ENCODE results near the gene TIPARP. TPM values are rescaled to one million over a fixed set of nuclear protein-coding genes. Genes with fewer than 3 reads are reported as not detected.

The TIPARP gene
- total RNA-seq, 1 experiment from 2014 or later: 35.0 TPM

GRCh38 chr3:156687023-156687422 is 12.6 kb downstream of the TIPARP start:
- Histone ChIP-seq H3K79me2 (ENCODE audit: low read depth) (peaks cover 100% of the 10 kb centered on the region), H3K4me1 (replicated peaks; ENCODE audit: insufficient read depth) (peaks cover 62% of the 10 kb centered on the region), H2AFZ (no peak overlapping the region), H3K4me2 (no peak overlapping the region), H3K4me3 (no peak overlapping the region), H3K27ac (no peak overlapping the region), H3F3A (ENCODE audit: insufficient read depth, low read depth) (peaks cover 23% of the 10 kb centered on the region; the same call in 1 of the 2 replicates), H3K36me3 (ENCODE audit: low read depth) (peaks cover 49% of the 10 kb centered on the region), H3K9me2 (ENCODE audit: insufficient read depth) (no peaks in the 10 kb centered on the region), H4K20me1 (ENCODE audit: insufficient read depth) (peaks cover 69% of the 10 kb centered on the region), H3K9me3 (ENCODE audit: insufficient read depth, low read depth) (no peaks in the 10 kb centered on the region), H3K27me3 (ENCODE audit: insufficient read depth, low read depth) (no peaks in the 10 kb centered on the region)
- intact Hi-C loops (cut with micrococcal nuclease; ENCODE audit: unreplicated experiment): no loop called here
- BruUV-seq (replicated peaks): no TSS peak
- POLR2A ChIA-PET (ENCODE audit: unreplicated experiment): interaction anchor here (0.7 kb wide), 1 partner anchor 121 kb away, joined by 7 read pairs; no protein-coding TSS in a partner anchor
- DNase-seq: no peak
- CTCF ChIA-PET: no interaction called here
- no peak for TF ChIP-seq EZH2 (IDR thresholded peaks at IDR 0.05; ENCODE audit: low read depth)
- TF ChIP-seq CTCF (conservative IDR thresholded peaks at IDR 0.05): no peak

GRCh38 chr3:156688632-156689452 is 14.5 kb downstream of the TIPARP start:
- H3K79me2 ChIP-seq (ENCODE audit: low read depth): peaks cover 99% of the 10 kb centered on the region
- no TSS peak for BruUV-seq (replicated peaks)
- H3K9me3 ChIP-seq (ENCODE audit: insufficient read depth, low read depth): no peaks in the 10 kb centered on the region
- peaks cover 54% of the 10 kb centered on the region for H4K20me1 ChIP-seq (ENCODE audit: insufficient read depth)
- H3K4me1 ChIP-seq (replicated peaks; ENCODE audit: insufficient read depth): peaks cover 45% of the 10 kb centered on the region
- no peak for DNase-seq
- H3K9me2 ChIP-seq (ENCODE audit: insufficient read depth): no peaks in the 10 kb centered on the region
- peaks cover 24% of the 10 kb centered on the region; the same call in 1 of the 2 replicates for H3F3A ChIP-seq (ENCODE audit: insufficient read depth, low read depth)
- H3K4me2 ChIP-seq: 0 out of 2 replicates have a peak overlapping the region, but pooled peaks have one; percentile 0
- H3K36me3 ChIP-seq (ENCODE audit: low read depth): peaks cover 43% of the 10 kb centered on the region
- CTCF ChIA-PET: interaction anchor here (0.7 kb wide), 1 partner anchor 25 kb away, joined by 8 read pairs; no protein-coding TSS in a partner anchor
- TF ChIP-seq CTCF (conservative IDR thresholded peaks at IDR 0.05): no peak
- TF ChIP-seq EZH2 (IDR thresholded peaks at IDR 0.05; ENCODE audit: low read depth): no peak
- intact Hi-C loops (cut with micrococcal nuclease; ENCODE audit: unreplicated experiment): no loop called here
- H2AFZ ChIP-seq: no peak overlapping the region
- H3K27me3 ChIP-seq (ENCODE audit: insufficient read depth, low read depth): no peaks in the 10 kb centered on the region
- POLR2A ChIA-PET (ENCODE audit: unreplicated experiment): no interaction called here
- no peak overlapping the region for H3K4me3 ChIP-seq
- no peak overlapping the region for H3K27ac ChIP-seq

- POLR2A ChIA-PET (ENCODE audit: unreplicated experiment): no interaction called here
- Histone ChIP-seq H3K4me1 (replicated peaks; ENCODE audit: insufficient read depth) (peaks cover 38% of the 10 kb centered on the region), H3K4me2 (0 out of 2 replicates have a peak overlapping the region, but pooled peaks have one; percentile 0), H2AFZ (no peak overlapping the region), H3K9me2 (ENCODE audit: insufficient read depth) (no peaks in the 10 kb centered on the region), H3K27ac (no peak overlapping the region), H4K20me1 (ENCODE audit: insufficient read depth) (peaks cover 47% of the 10 kb centered on the region), H3K4me3 (no peak overlapping the region), H3K79me2 (ENCODE audit: low read depth) (peaks cover 99% of the 10 kb centered on the region), H3K27me3 (ENCODE audit: insufficient read depth, low read depth) (no peaks in the 10 kb centered on the region), H3K9me3 (ENCODE audit: insufficient read depth, low read depth) (no peaks in the 10 kb centered on the region), H3K36me3 (ENCODE audit: low read depth) (peaks cover 45% of the 10 kb centered on the region), H3F3A (ENCODE audit: insufficient read depth, low read depth) (peaks cover 27% of the 10 kb centered on the region; the same call in 1 of the 2 replicates)
- BruUV-seq (replicated peaks): no TSS peak
- intact Hi-C loops (cut with micrococcal nuclease; ENCODE audit: unreplicated experiment): no loop called here
- CTCF ChIA-PET: no interaction called here
- DNase-seq: no peak
- no peak for TF ChIP-seq EZH2 (IDR thresholded peaks at IDR 0.05; ENCODE audit: low read depth)
- TF ChIP-seq CTCF (conservative IDR thresholded peaks at IDR 0.05): no peak
These were observed 15.2 kb downstream of the TIPARP start for GRCh38 chr3:156689608-156690007.
